Natural killer cell (primary cell): ENCODE data around the gene PTPRN2. TPM values are rescaled to one million over a fixed set of nuclear protein-coding genes. Genes with fewer than 3 reads are reported as not detected.

Source experiments
- ATAC-seq, 3 donors: fragments of 150-1000 bp in 2 of 3; fragments of 200-7000 bp in 1 of 3; cut with Tn5 transposase; 1 replicate in 1 of 3; 2 replicates in 2 of 3; pipeline ENCODE4 v1.10.0; 2021; ENCODE audit warnings: mild to moderate bottlenecking in 2 of 3, moderate library complexity in 2 of 3
- DNase-seq, 2 donors: peaks; one replicate each; pipeline versions ENCODE4 v3.0.0 to v3.0.0-alpha.2; 2013 to 2021; ENCODE audit warnings: mixed read lengths in 1 of 2
- H3K27ac ChIP-seq: one replicate; pipeline ENCODE4 v1.5.1; 2013; ENCODE audit warnings: mild to moderate bottlenecking, low read length
- H3K27me3 ChIP-seq: one replicate; pipeline ENCODE4 v1.6.1; 2013; ENCODE audit warnings: low read length; ENCODE audit not compliant: control insufficient read depth, insufficient read depth
- H3K36me3 ChIP-seq: one replicate; pipeline ENCODE4 v1.6.1; 2013; ENCODE audit warnings: low read length; ENCODE audit not compliant: control insufficient read depth, insufficient read depth
- H3K4me1 ChIP-seq: one replicate; pipeline ENCODE4 v1.6.1; 2013; ENCODE audit warnings: low read length; ENCODE audit not compliant: control insufficient read depth, insufficient read depth
- H3K4me3 ChIP-seq: one replicate; pipeline ENCODE4 v1.5.1; 2013; ENCODE audit warnings: low read length
- H3K9me3 ChIP-seq: one replicate; pipeline ENCODE4 v1.6.1; 2013; ENCODE audit warnings: low read length; ENCODE audit not compliant: control insufficient read depth, insufficient read depth
- H3K27ac Mint-ChIP-seq, 2 donors: one replicate each; pipeline ENCODE4 v1.8.0; 2022; ENCODE audit warnings: mild to moderate bottlenecking in 2 of 2, mixed read lengths in 2 of 2, moderate library complexity in 1 of 2
- H3K27me3 Mint-ChIP-seq, 2 donors: one replicate each; pipeline ENCODE4 v1.8.0; 2022; ENCODE audit warnings: low read depth in 2 of 2, mixed read lengths in 2 of 2
- H3K36me3 Mint-ChIP-seq: one replicate; pipeline ENCODE4 v1.8.0; 2022; ENCODE audit warnings: mixed read lengths
- H3K4me1 Mint-ChIP-seq, 2 donors: one replicate each; pipeline ENCODE4 v1.8.0; 2022; ENCODE audit warnings: mixed read lengths in 2 of 2
- H3K4me3 Mint-ChIP-seq: one replicate; pipeline ENCODE4 v1.8.0; 2022; ENCODE audit warnings: mild to moderate bottlenecking, moderate library complexity, mixed read lengths
- H3K9me3 Mint-ChIP-seq, 2 donors: one replicate each; pipeline ENCODE4 v1.8.0; 2022; ENCODE audit warnings: mixed read lengths in 2 of 2
- CTCF ChIP-seq: fragments of 200-600 bp; IDR thresholded peaks from one replicate; pipeline ENCODE4 v1.8.0; 2022; ENCODE audit warnings: antibody characterized with exemption
- WGBS: methylation state at CpG from one replicate; pipeline ENCODE4 v1.1.7; 2013; ENCODE audit warnings: missing lambda C conversion rate; ENCODE audit not compliant: insufficient coverage; 5-methylcytosine and 5-hydroxymethylcytosine counted together
- intact Hi-C: fragments of 100-400 bp; cut with micrococcal nuclease; formaldehyde crosslinking; loops from one replicate; pipeline ENCODE4 v1.14.2; 2022
- total RNA-seq, 4 donors: library from RNA; stranded (reverse); fragments of 120-200 nt in 1 of 4; gene quantifications; one replicate each; pipeline versions ENCODE4 v1.2.3 to v1.2.4, GENCODE V29; 2013 to 2022

PTPRN2 gene
- total RNA-seq, 3 donors from 2014 or later (not counting 1 experiment from before 2014, with no cell fraction given), result 1.3 to 2.5 (median 1.9) TPM

DNA sequence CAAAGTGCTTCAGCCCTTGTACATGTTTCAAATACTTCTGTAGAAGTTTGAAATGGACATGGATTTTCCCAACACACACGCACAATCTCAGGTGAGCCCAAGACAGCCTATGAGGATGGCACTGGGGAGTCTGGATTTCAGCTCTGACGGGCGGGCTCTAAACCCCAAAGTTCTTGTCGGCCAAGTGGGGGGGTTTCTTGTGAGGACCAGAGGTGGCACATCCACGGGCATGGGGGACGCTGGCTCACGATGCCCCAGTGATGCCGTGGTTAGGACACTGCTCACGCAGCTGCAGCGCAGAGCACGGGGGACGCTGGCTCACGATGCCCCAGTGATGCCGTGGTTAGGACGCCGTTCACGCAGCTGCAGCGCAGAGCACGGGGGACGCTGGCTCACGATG, 970.7 kb downstream of the PTPRN2 start:
- Mint-ChIP-seq H3K27ac (no peak overlapping the region), H3K27me3 (no peaks in the 10 kb centered on the region), H3K9me3 (no peaks in the 10 kb centered on the region), H3K36me3 (no peaks in the 10 kb centered on the region), H3K4me1 (peaks cover 7 to 19% of the 10 kb centered on the region in 2 donors), H3K4me3 (no peak overlapping the region)
- DNase-seq, result no peak
- Histone ChIP-seq H3K36me3 (no peaks in the 10 kb centered on the region), H3K27me3 (no peaks in the 10 kb centered on the region), H3K4me3 (no peak overlapping the region), H3K9me3 (peaks cover 2% of the 10 kb centered on the region), H3K27ac (no peak overlapping the region), H3K4me1 (peaks cover 20% of the 10 kb centered on the region)
- ATAC-seq, result no peak
- 93% methylated on average over 21 of the region's 21 CpGs for WGBS
- intact Hi-C loops, result no loop called here
- TF ChIP-seq CTCF, result no peak

GRCh38 chr7:157616426-157616825, 971.2 kb downstream of the PTPRN2 start:
- Mint-ChIP-seq H3K36me3 (no peaks in the 10 kb centered on the region), H3K27ac (no peak overlapping the region), H3K9me3 (no peaks in the 10 kb centered on the region), H3K27me3 (no peaks in the 10 kb centered on the region), H3K4me3 (no peak overlapping the region), H3K4me1 (peaks cover 7 to 21% of the 10 kb centered on the region in 2 donors)
- peaks cover 21% of the 10 kb centered on the region for H3K4me1 ChIP-seq
- H3K27ac ChIP-seq, result no peak overlapping the region
- TF ChIP-seq CTCF, result no peak
- no peaks in the 10 kb centered on the region for H3K36me3 ChIP-seq
- intact Hi-C loops, result no loop called here
- H3K27me3 ChIP-seq, result no peaks in the 10 kb centered on the region
- WGBS, result 85% methylated on average over 3 of the region's 4 CpGs
- DNase-seq (no peak), ATAC-seq (no peak)
- H3K9me3 ChIP-seq, result peaks cover 4% of the 10 kb centered on the region
- H3K4me3 ChIP-seq, result no peak overlapping the region

GRCh38 chr7:157615852-157616251, 971.8 kb downstream of the PTPRN2 start:
- peaks cover 21% of the 10 kb centered on the region for H3K4me1 ChIP-seq
- no peak for TF ChIP-seq CTCF
- H3K27me3 ChIP-seq, result no peaks in the 10 kb centered on the region
- no peak overlapping the region for H3K27ac ChIP-seq
- Mint-ChIP-seq H3K27me3 (no peaks in the 10 kb centered on the region), H3K27ac (no peak overlapping the region), H3K9me3 (no peaks in the 10 kb centered on the region), H3K36me3 (no peaks in the 10 kb centered on the region), H3K4me3 (no peak overlapping the region), H3K4me1 (peaks cover 7 to 26% of the 10 kb centered on the region in 2 donors)
- DNase-seq (no peak), ATAC-seq (no peak)
- H3K9me3 ChIP-seq, result peaks cover 4% of the 10 kb centered on the region
- WGBS, result 94% methylated on average over 17 of the region's 17 CpGs
- H3K4me3 ChIP-seq, result no peak overlapping the region
- intact Hi-C loops, result no loop called here
- H3K36me3 ChIP-seq, result no peaks in the 10 kb centered on the region

GRCh38 chr7:157615101-157615817, 972.4 kb downstream of the PTPRN2 start:
- no peaks in the 10 kb centered on the region for H3K36me3 Mint-ChIP-seq
- 94% methylated on average over 36 of the region's 36 CpGs for WGBS
- H3K27ac Mint-ChIP-seq, result no peak overlapping the region
- H3K27me3 Mint-ChIP-seq, result no peaks in the 10 kb centered on the region
- H3K4me1 Mint-ChIP-seq, result peaks cover 7 to 26% of the 10 kb centered on the region in 2 donors
- DNase-seq (peak in 1 of 2 donors; percentile 52), ATAC-seq (no peak)
- H3K9me3 ChIP-seq, result peaks cover 4% of the 10 kb centered on the region
- intact Hi-C loops, result no loop called here
- no peak overlapping the region for H3K4me3 Mint-ChIP-seq
- no peaks in the 10 kb centered on the region for H3K9me3 Mint-ChIP-seq
- no peak overlapping the region for H3K27ac ChIP-seq
- peaks cover 21% of the 10 kb centered on the region for H3K4me1 ChIP-seq
- no peak for TF ChIP-seq CTCF
- H3K27me3 ChIP-seq, result no peaks in the 10 kb centered on the region
- no peak overlapping the region for H3K4me3 ChIP-seq
- no peaks in the 10 kb centered on the region for H3K36me3 ChIP-seq
